ENCODE results near the gene LHFPL6. TPM values are rescaled to one million over a fixed set of nuclear protein-coding genes. Genes with fewer than 3 reads are reported as not detected.
"Not testable (repeated sequence)": the region's sequence is repeated elsewhere in the genome, so short reads cannot be mapped to it uniquely, and the experiment has no call there.

The LHFPL6 gene
- total RNA-seq, 2 donors from 2014 or later: 58.2 to 67.2 TPM

GRCh38 chr13:39353988-39354387 lies 249.0 kb downstream of the LHFPL6 start:
- DNase-seq (no peak), ATAC-seq (no peak)
- intact Hi-C loops (cut with DNase I): no loop called here

GRCh38 chr13:39350461-39350881 lies 252.5 kb downstream of the LHFPL6 start:
- intact Hi-C loops (cut with DNase I): no loop called here
- peak; percentile 64 to 68 for ATAC-seq
- peak; percentile 29 for DNase-seq

DNA sequence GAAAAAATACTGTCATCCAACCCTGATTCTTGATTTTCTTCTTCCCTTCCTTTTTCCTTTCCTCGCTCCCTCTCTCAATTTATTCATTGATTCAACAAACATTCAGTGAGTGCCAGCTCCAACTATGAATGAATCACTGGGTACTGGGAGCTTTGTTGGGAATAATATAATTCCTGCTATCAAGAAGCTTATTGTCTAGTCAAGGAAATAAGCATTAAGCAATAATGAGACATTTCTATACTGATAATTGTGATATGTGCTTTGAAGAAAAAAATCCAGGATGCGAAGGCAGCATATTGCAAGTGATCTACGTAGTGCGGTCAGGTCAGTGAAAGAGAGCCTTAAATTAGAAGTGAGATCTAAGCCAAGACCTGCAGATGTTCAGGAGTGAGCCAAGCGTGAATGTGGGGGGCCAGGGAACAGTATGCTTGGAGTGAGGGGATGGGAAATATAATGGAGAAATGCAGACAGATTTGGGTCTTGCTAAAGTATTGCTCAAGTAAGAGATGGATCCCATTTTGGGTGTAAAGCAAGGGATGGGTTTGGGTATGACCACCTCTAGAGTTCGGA lies 253.5 kb downstream of the LHFPL6 start:
- no peak for ATAC-seq
- intact Hi-C loops (cut with DNase I): no loop called here
- DNase-seq: no peak

GRCh38 chr13:39347926-39348901 lies 254.8 kb downstream of the LHFPL6 start:
- DNase-seq: peak; percentile 42
- ATAC-seq: peak; percentile 89 to 93
- intact Hi-C loops (cut with DNase I): no loop called here

GRCh38 chr13:39345982-39346381 lies 257.0 kb downstream of the LHFPL6 start:
- no peak for ATAC-seq
- intact Hi-C loops (cut with DNase I): no loop called here

DNA sequence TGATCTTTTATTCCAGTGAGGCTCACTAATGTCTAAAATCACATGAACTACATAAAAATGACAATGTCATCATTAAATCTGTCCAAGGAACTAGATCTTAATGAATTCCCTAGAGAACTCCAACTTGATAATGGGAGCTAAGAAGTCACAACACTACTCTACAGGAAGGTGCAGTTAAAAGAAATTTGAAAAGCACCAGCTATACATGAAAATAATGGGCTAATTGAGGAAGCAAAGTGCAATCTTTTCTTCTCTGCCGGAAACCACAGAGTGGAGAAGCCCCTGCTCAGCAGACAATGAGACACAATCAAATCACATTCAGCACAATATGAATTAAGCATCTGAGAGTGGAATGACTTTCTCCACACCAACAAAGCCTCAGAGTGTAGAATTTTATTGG lies 261.7 kb downstream of the LHFPL6 start:
- ATAC-seq: no peak
- DNase-seq: no peak
- intact Hi-C loops (cut with DNase I): no loop called here

More at GRCh38 chr13:39345982-39346381, 257.0 kb downstream of the LHFPL6 start:
- DNase-seq: no peak

GRCh38 chr13:39338114-39338513 lies 264.9 kb downstream of the LHFPL6 start:
- intact Hi-C loops (cut with DNase I); DNase-seq; ATAC-seq: not testable (repeated sequence)

- DNase-seq: no peak
- no peak for ATAC-seq
- intact Hi-C loops (cut with DNase I): no loop called here
Measured at GRCh38 chr13:39336937-39337336, 266.1 kb downstream of the LHFPL6 start.

DNA sequence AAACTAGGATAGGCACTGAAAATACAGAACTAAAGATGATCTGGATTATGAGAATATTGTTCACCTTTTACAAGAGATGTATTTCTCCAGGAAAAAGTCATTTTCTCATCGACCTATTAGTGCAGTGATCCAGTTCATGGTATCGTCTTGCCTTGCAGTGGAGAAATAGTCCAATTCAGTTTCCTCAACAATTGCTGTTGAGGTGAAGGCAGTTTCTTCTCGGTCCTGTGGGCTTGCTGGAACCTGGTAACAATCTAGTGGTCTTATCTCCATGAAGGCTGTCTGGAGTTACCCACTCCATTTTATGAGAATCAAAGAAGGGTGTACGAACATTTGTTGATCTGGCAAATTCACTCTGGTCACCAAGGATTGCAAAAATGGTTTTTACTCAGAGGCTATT lies 266.8 kb downstream of the LHFPL6 start:
- intact Hi-C loops (cut with DNase I): no loop called here
- ATAC-seq (no peak), DNase-seq (no peak)

GRCh38 chr13:39335721-39336120 lies 267.3 kb downstream of the LHFPL6 start:
- intact Hi-C loops (cut with DNase I): no loop called here
- ATAC-seq: no peak
- DNase-seq: no peak

GRCh38 chr13:39330504-39330903 lies 272.5 kb downstream of the LHFPL6 start:
- DNase-seq (no peak), ATAC-seq (no peak)
- intact Hi-C loops (cut with DNase I): no loop called here

- ATAC-seq (no peak), DNase-seq (no peak)
- intact Hi-C loops (cut with DNase I): no loop called here
Measured at GRCh38 chr13:39329182-39329639, 273.8 kb downstream of the LHFPL6 start.

- intact Hi-C loops (cut with DNase I): no loop called here
- no peak for DNase-seq
- ATAC-seq: no peak
Measured at GRCh38 chr13:39327172-39327479, 275.9 kb downstream of the LHFPL6 start.

- ATAC-seq (no peak), DNase-seq (no peak)
- intact Hi-C loops (cut with DNase I): no loop called here
Measured at GRCh38 chr13:39326469-39327171, 276.4 kb downstream of the LHFPL6 start.

DNA sequence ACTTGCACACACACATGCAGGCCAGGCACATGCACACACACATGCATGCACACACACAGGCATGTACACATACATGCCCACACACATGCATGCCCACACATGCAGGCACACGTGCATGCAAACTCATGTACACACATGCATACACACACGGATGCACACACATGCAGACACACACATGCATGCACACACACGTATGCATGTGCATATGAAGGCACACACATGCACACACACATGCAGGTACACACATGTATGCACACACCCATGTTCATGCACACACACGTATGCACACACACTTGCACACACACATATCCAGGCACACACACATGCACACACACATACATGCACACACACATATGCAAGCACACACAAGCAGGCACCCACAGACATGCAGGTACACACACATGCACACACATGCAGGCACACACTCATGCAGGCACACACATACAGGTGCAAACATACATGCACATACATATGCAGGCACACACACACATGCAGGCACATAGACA lies 278.1 kb downstream of the LHFPL6 start:
- ATAC-seq (no peak), DNase-seq (no peak)
- intact Hi-C loops (cut with DNase I): no loop called here

- ATAC-seq: no peak
- intact Hi-C loops (cut with DNase I): no loop called here
Measured at GRCh38 chr13:39322836-39323585, 280.0 kb downstream of the LHFPL6 start.

DNA sequence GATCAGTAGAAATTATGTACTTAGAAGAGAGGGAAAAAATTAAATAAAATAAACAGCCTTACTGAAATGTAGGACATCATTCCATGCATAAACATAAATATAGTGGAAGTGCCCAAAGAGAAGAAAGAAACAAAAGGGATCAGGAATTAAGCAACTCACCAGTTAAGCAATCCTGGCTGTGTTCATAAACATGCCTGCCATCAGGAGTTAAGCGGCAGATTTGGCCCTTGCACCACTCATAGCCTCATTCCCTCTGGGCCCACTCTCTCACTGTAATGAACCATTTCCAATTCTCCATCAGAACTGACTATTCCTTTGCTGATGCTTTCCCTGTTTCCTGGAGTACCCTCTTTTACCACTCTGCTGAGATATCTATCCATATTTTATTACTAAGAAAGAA lies 281.4 kb downstream of the LHFPL6 start:
- DNase-seq (peak; percentile 35), ATAC-seq (peak; percentile 48 to 80)
- intact Hi-C loops (cut with DNase I): no loop called here

More at GRCh38 chr13:39322836-39323585, 280.0 kb downstream of the LHFPL6 start:
- DNase-seq: no peak

GRCh38 chr13:39318161-39318560 lies 284.8 kb downstream of the LHFPL6 start:
- DNase-seq (no peak), ATAC-seq (no peak)
- intact Hi-C loops (cut with DNase I): no loop called here

GRCh38 chr13:39317291-39317690 lies 285.7 kb downstream of the LHFPL6 start:
- DNase-seq (peak; percentile 52), ATAC-seq (peak; percentile 89 to 99)
- intact Hi-C loops (cut with DNase I): no loop called here
